Lower leg skin (tissue), 4 donors: ENCODE measurements around the gene TTC3. TPM values are rescaled to one million over a fixed set of nuclear protein-coding genes. Genes with fewer than 3 reads are reported as not detected.

Experiments
- DNase-seq, 2 donors: peaks; one replicate each; pipeline ENCODE4 v3.0.0-alpha.2; 2019; ENCODE audit warnings: low spot score in 2 of 2
- H3K4me3 ChIP-seq: fragments of 200-600 bp; sonication (generic); 2 replicates; pipeline ENCODE4 v1.5.1; 2017; ENCODE audit warnings: mild to moderate bottlenecking, low read depth; ENCODE audit not compliant: poor library complexity, severe bottlenecking
- POLR2A ChIP-seq, 2 donors: fragments of 450-650 bp; IDR thresholded peaks; one replicate each; pipeline ENCODE4 v1.6.1; 2016 to 2017; ENCODE audit warnings: antibody characterized with exemption in 2 of 2, mild to moderate bottlenecking in 1 of 2, moderate library complexity in 1 of 2
- WGBS, 2 donors: methylation state at CpG; one replicate each; pipeline ENCODE4 v1.1.5; 2018; 5-methylcytosine and 5-hydroxymethylcytosine counted together
- intact Hi-C: fragments of 100-400 bp; cut with DNase I; formaldehyde crosslinking; loops from one replicate; pipeline ENCODE4 v1.15.0; 2023; ENCODE audit warnings: low total_unique reads
- total RNA-seq, 4 donors: library from RNA; depleted of rRNA; stranded (reverse); fragments of >200 nt; gene quantifications; one replicate each; pipeline ENCODE4 v1.1.0, GENCODE V29; 2016
- TF ChIP-seq, protein P1 (sequence below), 3 donors: fragments of 450-650 bp; IDR thresholded peaks; one replicate each; pipeline ENCODE4 v1.5.1; 2016; ENCODE audit warnings: antibody characterized with exemption in 3 of 3, mild to moderate bottlenecking in 3 of 3, moderate library complexity in 2 of 3

The TTC3 gene
- total RNA-seq, 4 donors from 2014 or later: 77.6 to 111 (median 92.0) TPM

DNA sequence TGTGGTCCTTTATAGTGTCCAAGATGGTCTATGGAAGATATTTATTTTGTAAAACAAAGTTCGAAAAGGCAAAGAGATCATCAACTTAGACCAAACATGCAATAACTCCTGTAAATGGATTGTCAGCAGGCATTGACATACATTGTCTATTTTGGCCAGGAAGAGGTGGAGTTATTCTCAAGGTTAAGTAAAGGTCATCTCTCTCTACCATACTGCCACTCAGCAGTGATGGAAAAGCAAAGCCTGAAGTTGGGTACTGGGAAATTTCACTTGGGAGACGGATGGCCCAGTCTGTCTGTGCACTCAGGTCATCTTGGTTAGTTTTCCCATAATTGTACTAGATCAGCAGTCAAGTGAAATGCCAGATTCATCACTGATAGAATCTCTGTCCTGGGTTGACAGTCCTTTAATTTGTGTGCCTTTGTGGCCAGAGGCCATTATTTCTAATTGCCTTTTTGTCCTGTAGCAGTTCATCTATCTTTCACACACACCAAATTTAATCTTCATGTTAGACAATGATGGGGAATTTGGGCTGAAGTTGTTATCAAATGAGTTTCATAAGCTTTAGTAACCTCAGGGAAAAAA, 17.7 kb upstream of the TTC3 start:
- TF ChIP-seq, protein P1, sequence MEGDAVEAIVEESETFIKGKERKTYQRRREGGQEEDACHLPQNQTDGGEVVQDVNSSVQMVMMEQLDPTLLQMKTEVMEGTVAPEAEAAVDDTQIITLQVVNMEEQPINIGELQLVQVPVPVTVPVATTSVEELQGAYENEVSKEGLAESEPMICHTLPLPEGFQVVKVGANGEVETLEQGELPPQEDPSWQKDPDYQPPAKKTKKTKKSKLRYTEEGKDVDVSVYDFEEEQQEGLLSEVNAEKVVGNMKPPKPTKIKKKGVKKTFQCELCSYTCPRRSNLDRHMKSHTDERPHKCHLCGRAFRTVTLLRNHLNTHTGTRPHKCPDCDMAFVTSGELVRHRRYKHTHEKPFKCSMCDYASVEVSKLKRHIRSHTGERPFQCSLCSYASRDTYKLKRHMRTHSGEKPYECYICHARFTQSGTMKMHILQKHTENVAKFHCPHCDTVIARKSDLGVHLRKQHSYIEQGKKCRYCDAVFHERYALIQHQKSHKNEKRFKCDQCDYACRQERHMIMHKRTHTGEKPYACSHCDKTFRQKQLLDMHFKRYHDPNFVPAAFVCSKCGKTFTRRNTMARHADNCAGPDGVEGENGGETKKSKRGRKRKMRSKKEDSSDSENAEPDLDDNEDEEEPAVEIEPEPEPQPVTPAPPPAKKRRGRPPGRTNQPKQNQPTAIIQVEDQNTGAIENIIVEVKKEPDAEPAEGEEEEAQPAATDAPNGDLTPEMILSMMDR (IDR thresholded peaks at IDR 0.05): no peak
- TF ChIP-seq POLR2A (IDR thresholded peaks at IDR 0.05): no peak
- H3K4me3 ChIP-seq: no peak overlapping the region
- 88 to 91% methylated on average over 2 of the region's 2 CpGs for WGBS, 2 donors
- DNase-seq: no peak
- intact Hi-C loops: no loop called here

DNA sequence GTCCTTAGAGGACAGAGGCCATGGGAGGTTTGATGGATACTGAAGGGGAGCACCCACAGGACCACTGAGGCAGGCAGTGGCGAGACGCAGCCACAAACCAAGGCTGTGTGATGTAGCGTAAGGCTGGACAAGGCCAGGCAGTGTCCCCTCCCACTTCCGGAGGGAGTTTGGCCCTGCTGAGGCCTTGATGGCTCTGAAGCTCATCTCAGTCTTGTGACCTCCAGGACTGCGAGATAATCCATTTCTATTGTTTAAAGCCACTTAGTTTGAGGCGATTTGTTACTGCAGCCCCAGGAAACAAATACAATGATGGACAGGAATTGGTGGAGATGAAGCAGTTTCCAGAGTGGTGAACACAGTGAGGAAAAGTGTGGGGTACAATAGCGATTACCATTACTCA, 15.4 kb upstream of the TTC3 start:
- no peak for DNase-seq
- intact Hi-C loops: no loop called here
- TF ChIP-seq, protein P1 (IDR thresholded peaks at IDR 0.05): no peak
- TF ChIP-seq POLR2A (IDR thresholded peaks at IDR 0.05): no peak
- WGBS, 2 donors: 92 to 97% methylated on average over 6 to 7 of the region's 7 CpGs
- H3K4me3 ChIP-seq: no peak overlapping the region

DNA sequence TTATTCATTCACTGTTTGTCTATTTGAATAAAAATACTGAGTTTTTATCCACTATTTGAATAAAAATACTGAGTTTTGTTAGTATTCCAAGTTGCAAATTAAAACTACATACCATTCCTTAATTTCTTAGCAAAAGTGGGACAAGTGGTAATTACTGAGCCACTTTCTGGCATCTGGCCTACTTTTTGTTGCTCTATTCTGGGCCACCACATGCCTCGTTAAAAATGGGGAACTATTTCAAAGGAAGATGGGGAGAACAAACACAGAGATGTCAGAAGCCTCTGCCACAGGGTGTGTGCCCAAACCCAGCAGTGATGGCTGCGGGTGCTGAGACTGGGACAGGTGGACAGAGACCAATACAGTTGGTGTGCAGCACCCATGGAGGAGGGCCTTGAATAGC, 14.8 kb upstream of the TTC3 start:
- 53 to 57% methylated on average over 2 of the region's 2 CpGs for WGBS, 2 donors
- intact Hi-C loops: no loop called here

DNA sequence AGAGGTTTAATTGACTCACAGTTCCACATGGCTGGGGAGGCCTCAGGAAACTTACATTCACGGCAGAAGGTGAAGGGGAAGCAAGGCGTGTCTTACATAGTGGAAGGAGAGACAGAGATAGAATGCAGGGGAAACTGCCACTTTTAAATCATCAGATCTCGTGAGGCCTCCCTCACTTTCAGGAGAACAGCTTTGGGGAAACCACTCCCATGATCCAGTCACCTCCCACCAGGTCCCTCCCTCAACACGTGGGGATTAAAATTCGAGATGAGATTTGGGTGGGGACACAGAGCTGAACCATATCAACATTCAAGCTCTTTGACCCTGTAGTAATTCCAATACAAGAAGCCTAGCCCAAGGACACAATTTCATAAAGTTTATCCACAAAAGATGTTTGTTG, 13.9 kb upstream of the TTC3 start:
- TF ChIP-seq, protein P1 (IDR thresholded peaks at IDR 0.05): no peak
- no peak for TF ChIP-seq POLR2A (IDR thresholded peaks at IDR 0.05)
- H3K4me3 ChIP-seq: no peak overlapping the region
- DNase-seq: no peak
- 78 to 83% methylated on average over 5 of the region's 5 CpGs for WGBS, 2 donors
- intact Hi-C loops: no loop called here

More for the DNA sequence above, 14.8 kb upstream of the TTC3 start:
- H3K4me3 ChIP-seq: no peak overlapping the region
- DNase-seq: no peak
- TF ChIP-seq, protein P1 (IDR thresholded peaks at IDR 0.05): no peak
- no peak for TF ChIP-seq POLR2A (IDR thresholded peaks at IDR 0.05)

DNA sequence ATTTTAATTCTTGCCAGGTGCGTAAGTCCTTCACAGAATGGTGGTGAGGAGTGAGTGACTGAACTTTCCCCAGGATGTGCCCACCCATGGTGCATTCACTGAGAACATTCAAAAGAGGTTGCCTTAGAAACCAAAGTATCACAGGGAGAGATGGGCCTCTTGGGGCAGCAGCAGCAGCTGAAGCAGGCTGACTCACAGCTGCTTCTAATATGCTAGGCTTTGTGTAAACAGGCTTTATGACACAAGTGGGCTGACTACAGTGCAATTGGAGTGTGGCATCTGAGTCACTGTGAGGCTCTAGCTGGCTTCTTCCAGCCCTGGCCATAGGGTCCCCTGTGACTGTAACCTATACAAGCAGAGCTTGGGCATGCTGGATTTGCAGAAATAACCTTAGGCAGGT, 12.8 kb upstream of the TTC3 start:
- H3K4me3 ChIP-seq: no peak overlapping the region
- TF ChIP-seq, protein P1 (IDR thresholded peaks at IDR 0.05): no peak
- TF ChIP-seq POLR2A (IDR thresholded peaks at IDR 0.05): no peak
- intact Hi-C loops: no loop called here
- DNase-seq: peak in 1 of 2 donors; percentile 48
- 72 to 75% methylated on average over 1 of the region's 1 CpG for WGBS, 2 donors
